A549 (cell line): ENCODE data around the gene GNPDA1. TPM values are rescaled to one million over a fixed set of nuclear protein-coding genes. Genes with fewer than 3 reads are reported as not detected.

Experiments used
- ATAC-seq, 2 experiments: fragments of 200-7000 bp in 1 of 2; fragments of >200 bp in 1 of 2; cut with Nextera tagmentation in 1 of 2; cut with Tn5 transposase in 1 of 2; 3 replicates each; pipeline versions ENCODE4 v1.8.0 to v1.9.1; 2018 to 2020; ENCODE audit warnings: mild to moderate bottlenecking in 1 of 2, moderate library complexity in 1 of 2
- CTCF ChIA-PET: fragments of 300-600 bp; sonication (Branson Sonifier 250); formaldehyde crosslinking; extraction: SDS; loops from one replicate; lab custom pipeline; 2021; ENCODE audit warnings: antibody characterized with exemption, inconsistent platforms; lab: Yijun Ruan, JAX
- POLR2A ChIA-PET: fragments of 350-600 bp; formaldehyde crosslinking; extraction: SDS; loops from one replicate; lab custom pipeline; 2021; ENCODE audit warnings: antibody characterized with exemption, inconsistent platforms; lab: Yijun Ruan, JAX
- DNase-seq, 2 experiments: peaks; one replicate each; pipeline versions ENCODE4 v3.0.0 to v3.0.0-alpha.2; 2011 to 2016; ENCODE audit warnings: low read depth in 1 of 2, low spot score in 1 of 2
- FAIRE-seq: peaks from 2 replicates; lab custom pipeline; 2011; peaks lifted over from hg19 to GRCh38; lab: Jason Lieb, UNC
- H3K27ac ChIP-seq, 2 experiments: fragments of >200 bp; sonication (Bioruptor Twin); formaldehyde crosslinking; 3 replicates each; pipeline ENCODE4 v1.5.1; 2016 to 2017
- H3K4me1 ChIP-seq: fragments of >200 bp; sonication (Bioruptor Twin); formaldehyde crosslinking; 3 replicates; pipeline ENCODE4 v1.6.1; 2016
- H3K4me2 ChIP-seq: fragments of >200 bp; sonication (Bioruptor Twin); formaldehyde crosslinking; 3 replicates; pipeline ENCODE4 v1.6.1; 2016
- H3K4me3 ChIP-seq: fragments of >200 bp; sonication (Bioruptor Twin); formaldehyde crosslinking; 3 replicates; pipeline ENCODE4 v1.5.1; 2016
- H3K9me3 ChIP-seq: fragments of >200 bp; sonication (Bioruptor Twin); formaldehyde crosslinking; 3 replicates; pipeline ENCODE4 v1.6.1; 2016
- BHLHE40 ChIP-seq: IDR thresholded peaks from 2 replicates; pipeline ENCODE4 v1.6.1; 2012; ENCODE audit warnings: low read depth, low read length, inconsistent platforms
- CEBPB ChIP-seq, 2 experiments: fragments of >200 bp in 1 of 2; sonication (Bioruptor Twin) in 1 of 2; formaldehyde crosslinking in 1 of 2; IDR thresholded peaks; 2 replicates each; pipeline ENCODE4 v1.6.1; 2012 to 2016
- CTCF ChIP-seq: fragments of >200 bp; sonication (Bioruptor Twin); formaldehyde crosslinking; IDR thresholded peaks from 3 replicates; pipeline ENCODE4 v1.5.1; 2016
- FOSL2 ChIP-seq, 2 experiments: fragments of 450-650 bp in 1 of 2; fragments of >200 bp in 1 of 2; sonication (Bioruptor Twin) in 1 of 2; formaldehyde crosslinking; IDR thresholded peaks; 2 replicates each; pipeline versions ENCODE4 v1.5.0 to v1.6.1; 2016 to 2020; ENCODE audit warnings: mild to moderate bottlenecking in 1 of 2, moderate library complexity in 1 of 2
- FOXS1 ChIP-seq: fragments of 250-450 bp; sonication (Bioruptor Pico); IDR thresholded peaks from 2 replicates; pipeline ENCODE4 v1.5.0; 2020; ENCODE audit warnings: mild to moderate bottlenecking, moderate library complexity
- HOXA7 ChIP-seq: fragments of 250-450 bp; sonication (Bioruptor Pico); IDR thresholded peaks from 2 replicates; pipeline ENCODE4 v1.5.0; 2020; ENCODE audit warnings: mild to moderate bottlenecking, moderate library complexity
- HOXB13 ChIP-seq: fragments of 250-450 bp; sonication (Bioruptor Pico); IDR thresholded peaks from 2 replicates; pipeline ENCODE4 v1.5.0; 2020; ENCODE audit warnings: low read depth, mild to moderate bottlenecking, moderate library complexity
- KDM5A ChIP-seq: fragments of 200-600 bp; sonication (generic); IDR thresholded peaks from 2 replicates; pipeline ENCODE4 v1.6.1; 2016; ENCODE audit warnings: antibody characterized with exemption, mild to moderate bottlenecking
- MAFK ChIP-seq: fragments of 450-650 bp; IDR thresholded peaks from 2 replicates; pipeline ENCODE4 v1.6.1; 2014; ENCODE audit not compliant: partially characterized antibody
- RAD21 ChIP-seq, 2 experiments: fragments of >200 bp in 1 of 2; sonication (Bioruptor Twin) in 1 of 2; formaldehyde crosslinking in 1 of 2; IDR thresholded peaks in 1 of 2; conservative IDR thresholded peaks in 1 of 2; 2 replicates in 1 of 2; 3 replicates in 1 of 2; pipeline ENCODE4 v1.6.1; 2012 to 2018; ENCODE audit warnings: inconsistent platforms in 1 of 2
- RARB ChIP-seq: fragments of 250-450 bp; sonication (Bioruptor Pico); IDR thresholded peaks from 2 replicates; pipeline ENCODE4 v1.8.0; 2021; ENCODE audit warnings: mild to moderate bottlenecking, moderate library complexity
- SMC3 ChIP-seq: fragments of >200 bp; sonication (Bioruptor Twin); formaldehyde crosslinking; IDR thresholded peaks from 3 replicates; pipeline ENCODE4 v1.6.1; 2018; ENCODE audit warnings: inconsistent platforms
- TFCP2L1 ChIP-seq: fragments of 250-450 bp; sonication (Bioruptor Pico); IDR thresholded peaks from 2 replicates; pipeline ENCODE4 v1.5.0; 2021; ENCODE audit warnings: mild to moderate bottlenecking
- ZFP36 ChIP-seq: fragments of 450-650 bp; IDR thresholded peaks from 2 replicates; pipeline ENCODE4 v1.6.1; 2014; ENCODE audit warnings: borderline replicate concordance; ENCODE audit not compliant: partially characterized antibody
- whole genome bisulfite sequencing: methylation state at CpG from one replicate; pipeline ENCODE4 v1.1.6; 2017; ENCODE audit errors: missing lambda C conversion rate; 5-methylcytosine and 5-hydroxymethylcytosine counted together
- polyA plus RNA-seq, 4 experiments: library from polyadenylated mRNA; depleted of rRNA in 3 of 4; stranded (reverse); fragments of >200 nt; fragmentation: RNase III in 1 of 4; extraction: RNeasy Plus Mini Kit Qiagen cat#74134 plus additional on column Dnase treatment in 1 of 4; gene quantifications; 2 replicates in 3 of 4; 3 replicates in 1 of 4; pipeline ENCODE4 v1.2.3, GENCODE V29; 2011 to 2017
- TF ChIP-seq, protein P1 (sequence below): fragments of 450-650 bp; IDR thresholded peaks from 2 replicates; pipeline ENCODE4 v1.6.1; 2014; ENCODE audit warnings: antibody characterized with exemption

The GNPDA1 gene
- polyA plus RNA-seq, 2 of the 4 experiments (the other 2 are of a cell fraction): 17.1 to 53.2 TPM

GRCh38 chr5:142003266-142003800 lies 9.5 kb downstream of the GNPDA1 start:
- Histone ChIP-seq H3K4me1 (no peaks in the 10 kb centered on the region), H3K9me3 (no peaks in the 10 kb centered on the region), H3K4me2 (no peak overlapping the region), H3K4me3 (no peak overlapping the region), H3K27ac (no peak overlapping the region)
- ATAC-seq (no peak), DNase-seq (no peak), FAIRE-seq (no peak)
- CTCF ChIA-PET: interaction anchor here (1.4 to 4.6 kb wide), 4 partner anchors 8 to 34 kb away, joined by 4 to 20 read pairs (median 14); partner anchors contain the start of genes GNPDA1 and RNF14
- TF ChIP-seq, protein P1, sequence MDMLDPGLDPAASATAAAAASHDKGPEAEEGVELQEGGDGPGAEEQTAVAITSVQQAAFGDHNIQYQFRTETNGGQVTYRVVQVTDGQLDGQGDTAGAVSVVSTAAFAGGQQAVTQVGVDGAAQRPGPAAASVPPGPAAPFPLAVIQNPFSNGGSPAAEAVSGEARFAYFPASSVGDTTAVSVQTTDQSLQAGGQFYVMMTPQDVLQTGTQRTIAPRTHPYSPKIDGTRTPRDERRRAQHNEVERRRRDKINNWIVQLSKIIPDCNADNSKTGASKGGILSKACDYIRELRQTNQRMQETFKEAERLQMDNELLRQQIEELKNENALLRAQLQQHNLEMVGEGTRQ: no peak
- TF ChIP-seq FOSL2 (IDR thresholded peaks at IDR 0.05) (no peak), FOSL2 (CRISPR knock-in tag; IDR thresholded peaks at IDR 0.05) (no peak), HOXB13 (CRISPR knock-in tag) (no peak), TFCP2L1 (CRISPR knock-in tag) (no peak), RARB (CRISPR knock-in tag) (no peak)
- POLR2A ChIA-PET: no interaction called here
- WGBS: 36% methylated on average over 2 of the region's 2 CpGs

DNA sequence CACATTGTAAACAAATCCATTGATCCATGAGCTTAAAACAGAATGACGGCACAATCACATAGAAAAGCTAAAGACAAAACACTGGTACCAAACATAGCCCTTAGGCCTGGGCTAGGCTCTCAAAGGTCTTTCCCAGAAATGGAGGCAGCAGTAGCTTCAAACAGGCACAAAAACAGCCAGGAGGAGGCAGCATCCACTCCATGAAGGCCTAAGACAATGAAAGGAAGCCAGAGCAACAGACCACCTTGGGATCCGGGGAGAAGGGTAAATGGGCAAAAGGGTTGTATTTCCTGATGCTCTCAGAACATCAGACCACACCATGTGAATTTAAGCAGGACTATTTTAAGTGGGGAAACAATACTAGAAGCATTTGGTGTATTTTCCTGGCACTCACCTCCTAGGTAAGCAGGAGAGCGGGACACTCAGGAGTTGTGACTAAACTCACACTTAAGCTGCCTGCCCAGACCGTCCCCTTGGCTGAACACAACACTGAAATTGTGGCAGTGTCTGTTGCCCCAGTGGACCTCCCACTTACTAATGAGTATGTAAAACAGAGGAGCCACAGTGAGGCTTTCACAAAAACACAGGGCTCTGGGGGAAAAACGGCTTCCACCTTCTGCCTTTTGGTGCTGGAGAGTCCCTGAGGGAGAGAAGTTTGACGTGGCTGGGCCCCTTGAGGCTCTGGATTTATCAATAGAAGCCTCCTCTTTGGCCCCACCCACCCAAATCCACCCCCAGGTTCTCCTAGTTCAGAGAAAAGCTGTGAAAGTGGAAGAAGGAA lies 11.9 kb downstream of the GNPDA1 start:
- 78% methylated on average over 6 of the region's 6 CpGs for WGBS
- peak; percentile 62 to 77; a peak in 4 of 6 replicates for ATAC-seq

GRCh38 chr5:142000173-142000572 lies 12.7 kb downstream of the GNPDA1 start:
- CTCF ChIA-PET: interaction anchor here (0.7 to 4.6 kb wide), 6 partner anchors 10 to 111 kb away, joined by 3 to 20 read pairs (median 6); partner anchors contain the start of gene GNPDA1
- POLR2A ChIA-PET: no interaction called here
- H3K4me3 ChIP-seq: no peak overlapping the region
- TF ChIP-seq ZFP36 (no peak), MAFK (peak; percentile 73)
- TF ChIP-seq, all 56 proteins: peak for 1
- H3K9me3 ChIP-seq: no peaks in the 10 kb centered on the region
- no peak overlapping the region for H3K4me2 ChIP-seq
- no peak for ATAC-seq
- DNase-seq: no peak
- H3K4me1 ChIP-seq: no peaks in the 10 kb centered on the region
- H3K27ac ChIP-seq: no peak overlapping the region
- FAIRE-seq: no peak
- WGBS: 31% methylated on average over 1 of the region's 1 CpG

More for the DNA sequence above, 11.9 kb downstream of the GNPDA1 start:
- Histone ChIP-seq H3K4me2 (no peak overlapping the region), H3K27ac (no peak overlapping the region)
- POLR2A ChIA-PET: interaction anchor here (0.6 kb wide), 1 partner anchor 20 kb away, joined by 3 read pairs; no protein-coding TSS in a partner anchor
- no peak for TF ChIP-seq BHLHE40
- peak in 1 of 2 experiments; percentile 9; a peak in 1 of 5 replicates for TF ChIP-seq RAD21 (conservative IDR thresholded peaks at IDR 0.05 in 1 of 2, IDR thresholded peaks at IDR 0.05 in 1 of 2)
- peak; percentile 36 for TF ChIP-seq CTCF
- TF ChIP-seq KDM5A: no peak
- 0 out of 3 replicates have a peak, but pooled peaks have one; percentile 17 for TF ChIP-seq SMC3
- TF ChIP-seq, all 56 proteins: peak for 3
- DNase-seq (peak in 1 of 2 experiments; percentile 34), FAIRE-seq (no peak)
- CTCF ChIA-PET: interaction anchor here (0.7 to 4.6 kb wide), 8 partner anchors 8 to 112 kb away, joined by 3 to 20 read pairs (median 3); partner anchors contain the start of genes GNPDA1 and RNF14
- Histone ChIP-seq H3K4me3 (no peak overlapping the region), H3K4me1 (no peaks in the 10 kb centered on the region), H3K9me3 (no peaks in the 10 kb centered on the region)

GRCh38 chr5:141997358-141997960 lies 15.4 kb downstream of the GNPDA1 start:
- Histone ChIP-seq H3K27ac (no peak overlapping the region), H3K9me3 (no peaks in the 10 kb centered on the region), H3K4me2 (no peak overlapping the region), H3K4me1 (no peaks in the 10 kb centered on the region), H3K4me3 (no peak overlapping the region)
- no peak for ATAC-seq
- DNase-seq: no peak
- POLR2A ChIA-PET: no interaction called here
- FAIRE-seq: no peak
- WGBS: 89% methylated on average over 6 of the region's 6 CpGs
- TF ChIP-seq CEBPB (IDR thresholded peaks at IDR 0.05): 0 out of 4 replicates have a peak, but pooled peaks of 1 of the 2 experiments have one; percentile 18
- no peak for TF ChIP-seq HOXA7 (CRISPR knock-in tag)
- TF ChIP-seq FOXS1 (CRISPR knock-in tag): no peak
- TF ChIP-seq, all 56 proteins: peak for 1
- CTCF ChIA-PET: interaction anchor here (0.6 to 2.5 kb wide), 7 partner anchors 13 to 146 kb away, joined by 3 to 7 read pairs (median 3); partner anchors contain the start of gene RNF14
